SW 1271 (cell line): ENCODE data around the gene BPIFA1.

Source experiments
- DNase-seq, 2 experiments: peaks; one replicate each; lab custom pipeline; 2025; lab: John Stamatoyannopoulos, UW

BPIFA1 gene

DNA sequence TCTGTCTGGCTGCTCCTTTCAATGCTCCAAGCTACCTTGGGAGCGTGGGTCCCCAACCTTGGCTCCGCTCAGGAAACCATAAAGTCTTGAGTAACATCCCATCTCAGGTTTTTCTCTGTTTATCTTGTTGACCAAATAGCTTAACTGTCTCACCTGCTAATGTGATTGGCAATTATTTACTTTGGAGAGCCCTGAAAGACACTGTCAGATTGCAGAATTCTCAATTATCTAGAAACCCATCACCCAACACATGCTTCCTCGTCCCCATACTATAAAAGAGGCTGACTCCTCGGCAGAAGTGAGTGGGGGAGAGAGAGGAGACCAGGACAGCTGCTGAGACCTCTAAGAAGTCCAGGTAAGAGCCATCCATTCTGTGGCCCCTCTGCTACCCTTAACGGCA, at the start of gene BPIFA1:
TSS of gene BPIFA1 (plus strand) at position 301 of the 400 bp plus-strand sequence. CDS start 1,716 bp downstream, outside the sequence.
- no peak for DNase-seq

DNA sequence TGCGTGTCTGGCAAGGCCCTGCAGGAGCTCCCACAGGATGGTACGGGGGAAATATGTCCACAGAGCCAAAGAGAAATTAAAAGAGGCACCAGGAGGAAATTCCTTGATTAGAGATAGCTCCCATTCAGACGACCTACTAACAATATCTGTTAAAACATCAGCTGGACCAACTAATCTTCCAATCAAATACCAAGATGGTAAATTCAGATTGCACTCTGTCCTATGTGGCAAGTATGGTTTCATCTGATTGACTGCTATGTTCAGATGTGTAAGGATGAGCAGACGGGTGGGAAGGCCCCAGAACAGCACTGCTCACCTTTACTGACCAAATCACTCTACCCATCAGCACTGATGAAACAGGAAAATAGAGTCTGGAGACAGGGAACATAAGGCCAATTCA, 48.3 kb upstream of the BPIFA1 start:
- DNase-seq, result no peak

- DNase-seq, result no peak
These were observed 47.4 kb upstream of the BPIFA1 start for GRCh38 chr20:33188421-33188820.

DNA sequence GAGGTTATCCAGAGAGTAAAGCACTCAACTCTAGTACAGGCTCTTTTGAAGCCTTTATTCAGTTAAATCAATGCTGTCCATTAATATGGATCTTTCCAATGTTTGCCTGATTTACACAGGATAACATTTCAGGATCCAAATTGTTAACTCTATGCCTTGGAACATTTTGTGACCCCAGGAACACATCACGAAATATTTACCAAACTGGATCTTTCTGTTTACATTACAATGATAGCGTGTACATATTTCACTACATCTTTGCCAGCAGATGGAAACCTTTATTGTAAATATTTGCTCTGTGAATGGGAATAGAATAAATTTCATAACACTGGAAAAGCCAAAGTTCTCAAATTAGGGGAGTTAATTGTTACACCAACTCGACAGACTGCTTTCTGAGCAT, 44.3 kb upstream of the BPIFA1 start:
- no peak for DNase-seq

- DNase-seq, result no peak
These were observed 43.8 kb upstream of the BPIFA1 start for GRCh38 chr20:33191955-33192354.

- no peak for DNase-seq
These were observed 42.8 kb upstream of the BPIFA1 start for GRCh38 chr20:33192912-33193501.

GRCh38 chr20:33199026-33199425, 36.8 kb upstream of the BPIFA1 start:
- no peak for DNase-seq

DNA sequence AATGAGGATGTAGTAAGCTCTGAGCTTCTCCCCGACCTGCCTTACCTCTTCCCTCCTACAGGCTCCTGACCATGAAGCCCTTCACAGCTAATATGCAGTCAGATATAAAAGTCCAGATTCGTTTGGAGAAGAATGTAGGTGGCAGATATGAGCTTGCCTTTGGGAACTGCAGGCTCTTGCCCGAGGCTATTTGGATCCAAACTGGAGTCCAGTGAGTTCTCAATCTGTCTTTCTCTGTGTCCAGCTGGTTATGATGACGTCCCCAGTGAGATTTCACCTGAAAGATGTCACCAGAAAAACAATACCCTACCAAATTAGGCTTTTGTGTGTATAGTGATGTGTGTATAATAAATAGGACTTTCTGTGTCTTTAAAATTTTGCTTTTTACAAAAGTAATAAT, 33.3 kb upstream of the BPIFA1 start:
- no peak for DNase-seq

DNA sequence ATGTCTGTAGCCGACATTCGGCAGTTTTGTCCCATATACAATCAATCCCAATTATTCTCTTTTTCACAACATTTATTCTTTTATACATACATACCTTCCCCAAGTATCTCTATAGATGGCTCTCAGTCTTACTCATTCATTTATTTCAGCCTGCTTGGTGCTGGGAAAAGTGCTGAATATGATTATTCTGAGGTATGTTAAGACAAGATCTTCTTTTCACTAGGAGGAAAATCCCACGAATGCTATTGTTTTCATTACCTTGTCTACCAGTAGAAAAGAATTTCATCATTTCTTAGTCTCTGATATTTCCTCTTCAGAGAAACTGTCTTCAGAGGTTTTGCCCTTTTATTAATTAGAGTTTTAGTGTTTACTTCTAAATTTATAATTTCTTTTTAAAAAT, 32.4 kb upstream of the BPIFA1 start:
- DNase-seq, result no peak

DNA sequence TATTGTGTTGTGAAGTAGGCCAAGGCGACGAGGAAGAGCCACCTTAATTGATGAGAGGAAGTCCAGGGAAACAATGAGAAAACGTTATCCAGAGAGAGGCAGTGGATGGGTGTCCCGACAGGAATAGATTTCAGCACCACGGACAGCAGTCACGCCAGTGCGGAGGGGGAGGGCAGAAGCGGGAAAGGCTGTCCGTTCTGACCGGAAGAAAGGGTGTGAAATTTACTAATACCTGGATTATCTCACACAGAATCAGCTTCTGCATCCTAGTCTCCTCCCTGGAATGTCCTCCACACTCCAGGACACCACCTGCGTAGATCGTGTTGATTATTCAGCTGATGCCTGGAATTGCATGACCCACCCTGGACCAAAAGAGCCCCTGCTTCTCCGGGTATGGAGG, 26.0 kb upstream of the BPIFA1 start:
- peak in 1 of 2 experiments; percentile 45 for DNase-seq

- DNase-seq, result no peak
These were observed 25.4 kb upstream of the BPIFA1 start for GRCh38 chr20:33210371-33210770.

- peak; percentile 79 to 87 for DNase-seq
These were observed 23.9 kb upstream of the BPIFA1 start for GRCh38 chr20:33211817-33212424.

DNA sequence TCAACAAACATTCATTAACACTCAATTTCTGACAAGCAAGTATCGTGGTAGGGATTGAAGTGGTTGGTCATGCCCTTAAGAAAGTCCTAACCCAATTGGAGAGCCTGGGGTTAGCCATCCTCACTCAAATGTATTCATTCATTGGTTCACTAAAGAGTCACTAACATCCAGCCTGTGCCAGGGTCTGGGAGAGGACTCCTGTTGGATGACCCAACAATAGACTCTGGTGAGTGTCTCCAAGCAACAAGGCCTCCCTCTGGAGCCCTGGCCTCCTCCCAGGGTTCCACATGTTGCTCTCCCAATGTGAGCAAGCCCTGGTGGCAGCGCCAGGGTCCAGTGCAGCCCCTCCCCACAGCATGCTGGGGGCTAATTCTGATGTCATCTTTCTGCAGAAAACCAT, 18.7 kb upstream of the BPIFA1 start, which contains the start of gene BPIFA3:
TSS of gene BPIFA3 (plus strand) at position 301 of the 400 bp plus-strand sequence. CDS start 185 bp downstream, outside the sequence.
- no peak for DNase-seq

DNA sequence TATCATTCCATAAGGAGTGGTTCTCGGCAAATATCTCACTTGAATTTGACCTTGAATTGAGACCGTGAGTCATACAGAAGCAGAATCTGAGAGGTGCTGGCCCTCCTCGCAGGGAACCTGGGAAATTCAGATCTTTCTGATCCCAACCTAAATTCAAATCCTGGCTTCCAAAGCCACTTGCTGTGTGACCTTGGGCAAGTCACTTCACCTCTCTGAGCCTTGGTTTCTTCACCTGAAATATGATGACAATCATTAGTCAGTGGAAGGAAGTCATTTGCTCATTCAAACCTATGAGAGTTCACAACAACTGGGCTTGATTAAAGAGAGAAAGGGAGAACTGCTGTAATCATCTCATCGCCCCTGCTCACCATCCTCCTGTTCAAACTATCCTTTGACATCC, 11.4 kb upstream of the BPIFA1 start:
- no peak for DNase-seq

DNA sequence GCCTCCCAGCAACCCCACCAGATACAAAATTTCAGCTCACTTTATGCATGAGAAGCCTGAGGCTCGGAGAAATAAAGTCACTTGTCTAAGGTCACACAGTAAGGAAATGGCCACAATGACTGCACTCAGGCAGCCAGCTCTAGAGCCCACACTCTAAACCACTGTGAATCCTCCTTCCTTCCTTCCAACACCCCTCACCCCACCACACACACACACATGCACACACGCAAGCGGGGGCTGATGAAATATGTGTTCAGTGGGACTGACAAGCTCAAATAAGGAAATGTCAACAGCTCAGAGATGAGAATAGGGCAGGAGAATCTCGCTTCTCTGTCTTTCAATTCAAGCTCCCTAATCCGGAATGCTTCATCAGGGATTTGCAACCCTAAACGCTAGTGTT, 6.0 kb upstream of the BPIFA1 start:
- DNase-seq, result no peak

GRCh38 chr20:33231237-33231636, 4.6 kb upstream of the BPIFA1 start:
- DNase-seq, result no peak

- DNase-seq, result no peak
These were observed 3.2 kb upstream of the BPIFA1 start for GRCh38 chr20:33232486-33233072.

- no peak for DNase-seq
These were observed 2.5 kb upstream of the BPIFA1 start for GRCh38 chr20:33233129-33233774.

GRCh38 chr20:33234050-33234449, 1.7 kb upstream of the BPIFA1 start:
- DNase-seq, result no peak

GRCh38 chr20:33236351-33236750, 555 bp downstream of the BPIFA1 start:
- no peak for DNase-seq

DNA sequence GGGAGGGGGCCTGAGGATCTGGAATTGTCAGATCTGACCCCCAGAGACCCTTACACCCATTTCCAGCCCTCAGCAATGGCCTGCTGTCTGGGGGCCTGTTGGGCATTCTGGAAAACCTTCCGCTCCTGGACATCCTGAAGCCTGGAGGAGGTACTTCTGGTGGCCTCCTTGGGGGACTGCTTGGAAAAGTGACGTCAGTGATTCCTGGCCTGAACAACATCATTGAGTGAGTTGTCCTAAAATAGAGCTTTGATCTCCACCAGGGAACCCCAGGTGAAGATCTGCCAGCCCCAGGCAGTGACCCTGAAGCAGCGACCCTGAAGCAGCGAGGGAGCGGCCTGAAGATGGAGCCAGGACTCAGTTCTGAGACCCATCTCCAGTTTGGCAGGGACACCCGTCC, 2.2 kb downstream of the BPIFA1 start:
- DNase-seq, result no peak

DNA sequence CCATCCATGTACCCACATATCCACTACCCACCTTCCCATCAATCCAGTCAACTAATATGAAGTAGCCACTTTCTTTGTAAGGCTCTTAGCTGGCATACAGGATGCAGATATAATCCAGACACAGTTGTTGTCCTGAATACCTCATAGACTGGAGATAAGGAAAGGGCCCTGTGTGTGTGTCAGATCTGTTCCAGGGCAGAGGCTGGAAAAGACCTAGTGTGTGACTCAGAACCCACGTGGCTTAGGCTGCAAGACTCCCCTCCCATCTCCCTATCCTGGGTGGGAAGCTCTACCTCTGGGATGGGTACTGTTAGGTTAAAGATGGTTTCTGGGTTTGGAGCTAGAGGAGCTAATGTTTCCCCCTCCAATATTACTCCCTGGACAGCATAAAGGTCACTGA, 3.6 kb downstream of the BPIFA1 start:
- DNase-seq, result no peak
